Measurements from ENCODE around the gene ARHGAP23.
"Not testable (repeated sequence)": the region's sequence is repeated elsewhere in the genome, so short reads cannot be mapped to it uniquely, and the experiment has no call there.

Gene ARHGAP23

GRCh38 chr17:38485681-38486298 is 57.5 kb downstream of the ARHGAP23 start:
- not testable (repeated sequence) for DNase-seq (ENCODE audit: low read depth)

DNA sequence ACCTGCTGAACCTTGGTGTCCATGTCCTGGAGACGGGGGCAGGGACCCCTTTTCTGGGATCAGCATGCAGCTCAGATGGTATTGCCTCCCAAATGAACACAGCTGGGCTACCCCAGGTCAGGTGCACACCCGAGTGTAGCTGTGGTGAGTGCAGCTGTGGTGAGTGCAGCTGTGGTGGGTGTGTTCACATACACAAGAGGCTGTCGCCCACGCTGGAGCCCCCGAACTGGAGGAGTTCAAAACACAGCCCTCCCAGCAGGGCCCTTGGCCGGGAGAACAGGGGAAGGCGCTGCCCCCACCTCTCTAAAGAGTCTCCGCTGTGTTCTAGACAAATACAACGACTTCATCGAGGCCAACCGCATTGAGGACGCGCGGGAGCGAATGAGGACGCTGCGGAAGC is 61.5 kb downstream of the ARHGAP23 start:
- not testable (repeated sequence) for DNase-seq (ENCODE audit: low read depth)

DNA sequence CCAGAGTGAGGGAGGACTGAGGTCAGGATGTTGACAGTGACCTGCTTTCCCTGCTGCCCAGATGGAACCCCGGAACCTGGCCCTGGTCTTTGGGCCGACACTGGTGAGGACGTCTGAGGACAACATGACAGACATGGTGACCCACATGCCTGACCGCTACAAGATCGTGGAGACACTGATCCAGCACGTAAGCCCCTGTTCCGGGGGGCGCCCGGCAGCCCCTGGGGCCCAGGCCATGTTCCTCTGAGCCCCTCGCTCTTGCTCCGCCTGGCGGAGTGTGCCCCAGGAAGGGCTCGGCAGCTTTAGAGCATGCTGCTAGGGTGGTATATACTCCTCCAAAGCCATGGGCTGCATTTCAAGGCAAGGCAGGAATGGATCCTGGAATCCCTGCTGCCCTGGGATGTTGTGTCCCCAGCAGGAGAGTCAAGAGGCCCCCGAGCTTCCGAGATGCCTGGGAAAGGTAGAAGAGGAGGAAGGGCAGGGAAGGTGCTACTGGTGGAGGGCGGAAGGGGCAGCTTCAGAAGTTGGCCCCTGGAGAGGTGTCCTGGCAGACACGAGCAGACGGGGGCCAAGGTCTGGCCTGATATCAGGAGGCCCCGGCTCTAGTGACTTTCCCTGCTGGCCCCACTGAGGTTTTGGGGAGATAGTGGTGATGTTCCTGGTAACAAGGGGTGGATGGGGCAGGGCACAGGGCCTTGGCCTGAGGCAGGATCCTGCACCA is 63.2 kb downstream of the ARHGAP23 start:
- DNase-seq (ENCODE audit: low read depth): not testable (repeated sequence)

DNA sequence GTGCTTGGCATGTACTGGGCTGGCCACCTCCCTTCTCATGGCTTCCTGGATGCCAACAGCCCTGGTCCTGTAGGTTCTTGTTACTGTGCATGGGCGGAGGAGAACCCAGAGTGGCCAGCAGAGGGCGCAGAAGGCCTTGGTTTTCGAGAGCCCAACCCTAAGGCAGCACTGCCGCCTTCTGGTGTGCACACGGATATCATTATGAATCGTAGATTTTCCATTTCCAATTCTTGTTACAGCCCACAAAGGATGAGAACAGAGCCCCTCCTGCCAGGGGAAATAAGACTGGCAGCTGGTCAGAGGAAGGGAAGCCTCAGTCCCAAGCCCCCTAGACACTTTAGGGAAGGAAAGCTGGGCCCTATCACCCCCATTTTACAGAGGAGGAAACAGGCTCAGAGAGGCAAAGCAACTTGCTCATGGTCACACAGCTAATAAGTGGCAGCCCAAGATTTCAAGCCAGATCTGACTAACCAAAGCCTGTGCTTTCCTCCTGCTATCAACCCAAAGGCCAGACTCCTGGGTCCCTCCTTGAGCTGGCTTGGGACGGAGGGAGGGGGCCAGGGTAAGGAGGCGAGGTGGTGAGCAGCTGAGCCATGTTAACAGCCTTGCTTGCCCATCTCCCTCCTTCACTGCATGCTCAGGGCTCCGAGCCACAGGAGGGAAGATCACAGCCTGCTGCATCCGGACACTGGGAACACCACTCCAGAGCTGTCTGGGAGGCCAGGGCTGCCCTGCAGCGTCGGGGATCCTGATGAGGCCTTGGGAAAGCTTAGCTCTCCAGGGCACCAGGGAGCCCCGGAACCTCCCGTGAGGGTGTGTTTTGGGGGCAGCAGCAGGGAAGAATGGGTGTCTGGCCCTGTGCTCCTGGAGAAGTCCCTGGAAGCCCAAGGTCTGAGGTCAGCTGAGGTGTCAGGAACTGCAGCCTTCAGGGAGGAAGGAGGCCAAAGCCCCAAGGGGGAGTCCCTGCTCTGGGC is 64.1 kb downstream of the ARHGAP23 start:
- peak; percentile 59 for DNase-seq (ENCODE audit: low read depth)

GRCh38 chr17:38494152-38494551 is 65.9 kb downstream of the ARHGAP23 start:
- not testable (repeated sequence) for DNase-seq (ENCODE audit: low read depth)

GRCh38 chr17:38497656-38498055 is 69.4 kb downstream of the ARHGAP23 start:
- not testable (repeated sequence) for DNase-seq (ENCODE audit: low read depth)

GRCh38 chr17:38498353-38498752 is 70.1 kb downstream of the ARHGAP23 start:
- no peak for DNase-seq (ENCODE audit: low read depth)

- not testable (repeated sequence) for DNase-seq (ENCODE audit: low read depth)
These were observed 71.0 kb downstream of the ARHGAP23 start for GRCh38 chr17:38499230-38499629.

DNA sequence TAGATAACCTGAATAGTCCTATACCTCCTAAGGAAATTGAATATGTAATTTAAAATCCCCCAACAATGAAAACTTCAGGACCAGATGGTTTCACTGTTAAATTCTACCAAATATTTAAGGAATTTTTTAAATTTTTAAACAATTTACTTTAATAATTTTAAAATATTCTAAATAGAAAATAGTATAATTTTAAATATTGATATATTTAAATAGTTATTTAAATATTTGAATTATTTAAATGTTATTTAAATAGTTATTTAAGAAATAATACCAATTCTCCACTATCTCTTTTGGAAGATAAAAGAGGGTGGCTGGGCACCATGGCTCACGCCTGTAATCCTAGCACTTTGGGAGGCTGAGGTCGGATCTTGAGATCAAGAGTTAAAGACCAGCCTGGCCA is 73.5 kb downstream of the ARHGAP23 start:
- not testable (repeated sequence) for DNase-seq (ENCODE audit: low read depth)

DNA sequence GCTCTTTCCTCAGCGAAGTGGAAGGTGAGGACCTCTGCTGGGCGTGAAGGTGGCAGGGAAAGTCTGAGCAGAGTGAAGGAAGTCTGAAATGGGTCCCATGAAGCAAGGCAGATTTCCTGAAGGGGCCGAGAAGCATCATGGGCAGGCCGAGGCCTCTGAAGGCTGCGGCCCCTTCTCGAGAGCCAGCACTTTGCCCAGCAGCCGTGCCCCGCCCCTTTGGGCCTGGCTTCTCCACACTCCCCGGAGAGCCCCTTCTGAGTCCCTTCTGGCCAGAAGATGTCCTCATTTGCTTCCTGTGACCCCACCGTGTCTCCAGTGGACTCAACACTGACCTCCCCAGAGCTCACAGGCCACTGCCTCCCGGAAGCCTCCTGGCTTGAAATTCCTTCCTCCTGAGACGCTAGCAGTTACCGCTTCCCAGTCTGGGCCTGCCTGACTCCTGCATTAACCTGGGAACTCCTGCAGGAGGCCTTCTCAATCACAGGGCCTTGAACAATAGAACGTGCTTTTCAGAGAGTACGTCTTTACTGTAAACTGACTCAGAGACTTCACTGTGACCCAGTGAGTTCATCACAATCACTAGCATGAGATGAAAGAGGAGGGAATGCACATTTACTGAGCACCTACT is 75.1 kb downstream of the ARHGAP23 start:
- not testable (repeated sequence) for DNase-seq (ENCODE audit: low read depth)

DNA sequence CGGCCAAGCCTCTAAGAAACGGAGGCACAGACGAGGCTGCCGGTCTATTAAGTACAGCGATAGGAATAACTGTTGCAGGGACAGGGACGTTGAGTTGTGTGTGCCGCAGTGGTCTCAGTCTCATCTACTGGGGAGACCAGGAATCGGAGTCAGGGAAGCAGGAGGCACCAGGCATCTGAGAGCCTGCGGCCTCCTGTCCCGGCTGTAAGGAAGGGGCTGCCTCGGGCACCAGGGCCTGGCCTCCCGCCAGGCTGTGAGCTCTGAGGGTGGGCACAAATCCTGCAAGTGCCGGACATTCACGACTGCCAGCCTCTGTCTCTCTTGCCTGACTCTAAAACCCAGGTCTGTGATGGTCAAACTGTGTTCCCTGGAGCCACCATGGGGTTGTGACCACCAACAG is 76.0 kb downstream of the ARHGAP23 start:
- DNase-seq (ENCODE audit: low read depth): no peak

DNA sequence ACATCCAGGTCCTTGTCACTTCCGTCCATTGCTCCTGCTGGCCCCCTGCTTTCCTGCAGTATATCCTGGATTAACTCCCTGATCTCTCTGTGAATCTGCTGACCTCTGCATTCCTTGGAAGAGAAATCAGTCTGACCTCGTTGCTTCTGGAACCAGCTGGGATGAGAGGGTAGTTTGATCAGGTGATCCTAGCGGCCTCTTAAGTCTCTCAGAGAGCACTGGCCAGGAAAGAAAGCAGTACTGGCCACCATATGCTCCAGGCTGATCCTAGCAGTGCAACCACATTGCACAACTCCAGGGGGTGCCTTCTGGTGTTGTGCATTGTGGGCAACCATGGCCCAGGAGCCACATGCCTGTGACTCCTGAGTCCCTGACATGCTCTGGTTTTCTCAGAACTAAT is 79.2 kb downstream of the ARHGAP23 start:
- no peak for DNase-seq (ENCODE audit: low read depth)

GRCh38 chr17:38507921-38508569 is 79.8 kb downstream of the ARHGAP23 start:
- DNase-seq (ENCODE audit: low read depth): no peak

DNA sequence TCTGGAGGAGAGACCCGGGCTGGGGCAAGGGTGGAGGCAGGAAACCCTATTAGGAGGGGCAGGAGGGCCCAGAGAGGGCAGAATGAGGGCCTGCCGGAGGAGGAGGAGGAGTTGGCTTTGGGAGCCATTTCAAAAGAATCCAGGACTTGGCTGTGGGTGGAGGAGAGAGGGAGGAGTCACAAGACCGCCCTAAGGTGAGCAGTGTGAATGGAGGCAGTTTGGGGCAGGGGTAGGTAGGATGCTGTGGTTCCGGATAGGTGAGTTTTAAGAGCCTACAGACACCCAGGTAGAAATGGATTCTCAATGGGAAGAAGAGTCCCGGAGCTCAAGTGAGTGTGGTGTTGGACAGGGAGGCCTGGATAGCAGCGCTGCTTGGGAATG is 80.3 kb downstream of the ARHGAP23 start:
- DNase-seq (ENCODE audit: low read depth): no peak

- DNase-seq (ENCODE audit: low read depth): peak; percentile 64
These were observed 80.9 kb downstream of the ARHGAP23 start for GRCh38 chr17:38508954-38509771.

GRCh38 chr17:38509772-38510420 is 81.6 kb downstream of the ARHGAP23 start:
- DNase-seq (ENCODE audit: low read depth): no peak

DNA sequence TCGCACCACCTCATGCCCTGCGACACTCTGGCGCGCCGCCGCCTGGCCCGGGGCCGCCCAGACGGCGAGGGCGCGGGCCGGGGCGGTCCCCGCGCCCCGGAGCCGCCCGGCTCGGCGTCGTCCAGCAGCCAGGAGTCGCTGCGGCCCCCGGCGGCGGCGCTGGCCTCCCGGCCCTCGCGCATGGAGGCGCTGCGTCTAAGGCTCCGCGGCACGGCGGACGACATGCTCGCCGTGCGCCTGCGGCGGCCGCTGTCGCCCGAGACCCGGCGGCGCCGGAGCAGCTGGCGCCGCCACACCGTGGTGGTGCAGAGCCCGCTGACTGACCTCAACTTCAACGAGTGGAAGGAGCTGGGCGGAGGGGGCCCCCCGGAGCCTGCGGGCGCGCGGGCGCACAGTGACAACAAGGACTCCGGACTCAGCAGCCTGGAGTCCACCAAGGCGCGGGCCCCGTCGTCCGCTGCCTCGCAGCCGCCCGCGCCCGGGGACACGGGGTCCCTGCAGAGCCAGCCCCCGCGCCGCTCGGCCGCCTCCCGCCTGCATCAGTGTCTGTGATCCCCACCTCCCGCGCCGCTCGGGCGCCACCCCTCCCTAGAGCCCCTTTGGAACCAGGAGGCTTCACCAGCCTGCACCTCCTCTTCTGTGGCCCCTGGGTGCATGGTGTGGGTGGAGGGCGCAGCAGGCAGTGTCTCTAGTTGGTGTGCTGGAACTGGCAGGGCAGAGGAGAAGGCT is 82.3 kb downstream of the ARHGAP23 start:
- DNase-seq (ENCODE audit: low read depth): no peak

DNA sequence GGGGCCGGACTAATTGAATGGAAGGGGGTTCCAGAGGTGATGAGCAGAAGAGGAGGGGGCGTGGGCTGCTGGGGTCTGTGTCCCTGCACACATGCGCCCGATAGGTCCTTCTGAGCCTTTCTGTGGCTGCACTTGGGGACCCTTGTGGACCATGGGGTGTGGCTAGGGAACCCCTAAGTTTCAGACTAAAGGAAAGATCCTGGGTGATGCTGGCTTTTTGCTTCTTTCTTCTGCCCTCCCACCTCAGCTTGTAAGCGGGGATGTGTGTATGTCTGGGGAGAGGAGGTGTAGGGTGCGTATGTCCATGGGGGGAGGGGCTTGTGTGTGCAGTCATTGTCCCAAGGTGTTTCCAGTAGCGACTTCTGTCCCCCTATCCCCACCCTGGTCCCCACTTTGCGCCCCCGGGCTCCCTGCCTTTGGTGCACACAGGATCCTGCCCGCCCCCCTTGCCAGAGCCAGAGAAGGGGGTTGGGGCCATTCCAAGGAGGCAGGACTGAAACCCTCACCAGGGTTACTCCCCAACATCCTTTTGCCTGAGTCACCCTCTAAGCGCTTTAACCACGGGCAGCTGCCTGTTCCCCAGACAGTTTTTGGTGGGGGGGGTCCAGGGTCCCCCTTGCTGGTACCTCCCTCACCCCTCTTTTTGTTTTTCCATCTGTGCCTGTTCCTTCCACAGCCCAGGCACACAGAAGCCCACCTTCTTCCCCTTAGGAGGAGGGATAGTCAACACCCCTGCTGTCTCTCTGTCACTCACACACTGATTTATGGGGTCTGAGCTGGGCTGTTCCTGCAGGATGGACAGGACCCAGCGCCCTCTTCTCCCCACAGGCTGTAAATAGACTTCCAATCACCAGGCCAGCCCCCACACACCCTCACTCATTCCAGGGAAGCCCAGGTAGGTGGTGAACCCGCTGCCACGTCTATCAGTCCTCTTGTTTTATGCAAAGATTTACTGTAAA is 83.2 kb downstream of the ARHGAP23 start:
- DNase-seq (ENCODE audit: low read depth): peak; percentile 51

Data from stromal cell of bone marrow (primary cell).